Measurements from ENCODE around the gene BEND4. TPM values are rescaled to one million over a fixed set of nuclear protein-coding genes. Genes with fewer than 3 reads are reported as not detected.
"Not testable (repeated sequence)": the region's sequence is repeated elsewhere in the genome, so short reads cannot be mapped to it uniquely, and the experiment has no call there.

The BEND4 gene
- not detected for total RNA-seq
- long read RNA-seq: 0 reads

- DNase-seq (ENCODE audit: low spot score): no peak
Observed at GRCh38 chr4:42152507-42153504, at the start of gene BEND4. Gene BEND4, minus strand, starts transcription at chr4:42152655. Its CDS starts 512 bp downstream, at chr4:42152143.

GRCh38 chr4:42197341-42197740 lies 44.9 kb upstream of the BEND4 start:
- DNase-seq (ENCODE audit: low spot score): no peak

GRCh38 chr4:42172921-42173320 lies 20.5 kb upstream of the BEND4 start:
- DNase-seq (ENCODE audit: low spot score): no peak

GRCh38 chr4:42172128-42172790 lies 19.8 kb upstream of the BEND4 start:
- DNase-seq (ENCODE audit: low spot score): no peak

GRCh38 chr4:42167709-42168108 lies 15.3 kb upstream of the BEND4 start:
- no peak for DNase-seq (ENCODE audit: low spot score)

- not testable (repeated sequence) for DNase-seq (ENCODE audit: low spot score)
Observed at GRCh38 chr4:42166186-42166585, 13.7 kb upstream of the BEND4 start.

- DNase-seq (ENCODE audit: low spot score): no peak
Observed at GRCh38 chr4:42159271-42160001, 7.0 kb upstream of the BEND4 start.

GRCh38 chr4:42151568-42152506 lies 618 bp downstream of the BEND4 start:
- DNase-seq (ENCODE audit: low spot score): no peak

GRCh38 chr4:42150653-42151567 lies 1.5 kb downstream of the BEND4 start:
- DNase-seq (ENCODE audit: low spot score): no peak

GRCh38 chr4:42149004-42149403 lies 3.5 kb downstream of the BEND4 start:
- no peak for DNase-seq (ENCODE audit: low spot score)

GRCh38 chr4:42148425-42148824 lies 4.0 kb downstream of the BEND4 start:
- no peak for DNase-seq (ENCODE audit: low spot score)

- no peak for DNase-seq (ENCODE audit: low spot score)
Observed at GRCh38 chr4:42144028-42144427, 8.4 kb downstream of the BEND4 start.

GRCh38 chr4:42142591-42142990 lies 9.9 kb downstream of the BEND4 start:
- no peak for DNase-seq (ENCODE audit: low spot score)

- DNase-seq (ENCODE audit: low spot score): no peak
Observed at GRCh38 chr4:42136371-42136770, 16.1 kb downstream of the BEND4 start.

- DNase-seq (ENCODE audit: low spot score): no peak
Observed at GRCh38 chr4:42133006-42133405, 19.4 kb downstream of the BEND4 start.

GRCh38 chr4:42132099-42132498 lies 20.4 kb downstream of the BEND4 start:
- DNase-seq (ENCODE audit: low spot score): no peak

GRCh38 chr4:42123071-42123644 lies 29.3 kb downstream of the BEND4 start:
- no peak for DNase-seq (ENCODE audit: low spot score)

- no peak for DNase-seq (ENCODE audit: low spot score)
Observed at GRCh38 chr4:42122237-42122636, 30.2 kb downstream of the BEND4 start.

GRCh38 chr4:42119886-42120285 lies 32.6 kb downstream of the BEND4 start:
- no peak for DNase-seq (ENCODE audit: low spot score)

All from mesenteric fat pad (tissue), 1 donor.